Midbrain (tissue), 1 donor: Measurements from ENCODE around the gene GNAS-AS1.

Experiments used
- DNase-seq: peaks from one replicate; lab custom pipeline; 2025; lab: John Stamatoyannopoulos, UW

The GNAS-AS1 gene

DNA sequence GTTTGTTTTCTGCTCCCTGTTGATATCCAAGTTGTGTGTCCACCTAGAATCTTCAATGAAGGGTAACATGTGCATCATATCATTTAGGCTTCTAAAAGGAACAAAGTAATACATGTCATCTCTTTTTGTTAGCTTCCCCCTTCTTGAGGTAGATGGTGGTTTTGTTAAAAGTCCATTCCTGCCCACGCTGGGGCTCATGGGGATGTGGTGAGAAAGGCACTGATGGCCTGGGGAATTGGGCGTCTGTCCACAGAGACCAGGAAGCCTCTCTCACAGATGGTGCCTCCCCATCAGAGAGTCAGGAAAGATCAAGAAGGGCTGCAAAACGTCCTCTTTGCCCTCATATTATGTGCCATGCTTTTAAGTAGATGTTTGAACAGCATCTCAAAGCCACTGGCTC lies 34.3 kb upstream of the GNAS-AS1 start:
- no peak for DNase-seq

DNA sequence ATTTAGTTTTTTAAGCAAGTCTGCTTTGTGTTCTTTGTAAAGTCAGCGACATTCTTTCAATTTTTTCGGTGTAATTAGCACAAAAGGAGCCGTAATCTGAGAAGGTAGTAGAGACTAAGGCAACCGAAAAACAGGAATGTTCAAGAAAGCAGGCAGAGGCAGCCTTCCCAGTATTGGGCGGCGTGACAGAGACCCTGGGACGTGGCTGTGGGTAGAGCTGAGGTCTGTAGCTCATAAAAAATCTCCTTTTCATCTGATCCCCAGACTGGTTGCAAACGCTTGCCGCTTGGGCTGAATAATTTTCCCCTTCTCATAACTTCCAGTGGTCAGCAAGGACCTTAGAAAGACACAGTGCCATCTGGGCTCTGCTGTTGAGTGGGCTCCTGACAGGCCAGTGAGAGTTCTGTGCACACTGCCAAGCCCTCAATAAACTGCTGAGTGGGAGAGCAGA lies 32.6 kb upstream of the GNAS-AS1 start:
- DNase-seq = no peak

DNA sequence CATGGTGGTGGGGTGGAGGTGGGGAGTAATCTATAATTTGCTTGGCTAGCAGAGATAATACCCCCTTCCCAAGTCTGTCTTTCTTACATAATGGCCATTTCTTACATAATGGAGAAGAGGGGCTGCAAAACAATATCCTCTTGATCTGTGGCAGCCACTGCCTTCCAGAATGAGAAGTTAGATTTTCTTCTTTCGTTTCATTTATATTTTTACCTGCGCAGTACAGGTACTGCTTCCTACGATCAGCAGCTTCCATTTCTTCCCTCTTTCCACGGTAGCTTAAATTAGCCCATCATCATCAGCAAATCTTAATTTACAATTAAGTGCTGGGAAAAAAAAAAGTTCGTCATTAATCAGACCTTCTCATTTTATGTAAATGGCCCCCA lies 32.0 kb upstream of the GNAS-AS1 start:
- DNase-seq = no peak

DNA sequence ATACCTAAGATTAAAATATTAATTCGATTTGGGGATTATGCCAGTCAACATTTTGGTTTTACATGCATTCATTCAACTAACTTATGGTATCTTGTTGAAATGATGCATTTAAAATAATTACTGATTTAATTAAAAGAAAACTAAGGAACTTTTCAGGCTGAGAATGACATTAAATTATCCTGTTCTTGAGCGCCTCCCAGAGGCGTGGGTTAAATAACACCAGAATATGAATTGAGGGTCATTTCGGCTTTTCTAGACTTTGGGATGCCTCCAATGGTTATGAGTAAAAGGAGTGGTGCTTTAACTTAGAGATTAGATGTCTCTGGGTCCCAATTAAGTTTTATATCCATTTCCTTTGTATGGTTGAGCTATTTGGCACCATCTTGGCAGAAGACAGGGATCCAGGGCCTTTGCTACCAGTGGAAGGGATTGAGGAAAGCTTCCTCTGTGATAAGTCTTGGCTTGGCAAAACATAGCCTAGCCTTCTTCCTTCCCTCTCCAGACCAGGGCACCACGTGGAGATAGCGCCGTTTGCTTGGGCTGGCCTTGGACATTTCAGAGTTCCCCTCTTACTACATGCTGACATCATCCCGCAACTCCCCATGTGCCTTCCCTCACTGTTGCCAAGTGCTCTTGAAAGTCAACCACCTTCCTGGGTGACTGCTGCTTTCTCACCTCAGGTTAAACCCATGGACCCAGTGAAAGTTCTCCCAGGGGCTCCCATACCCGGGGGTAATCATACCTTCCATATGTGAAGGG lies 30.5 kb upstream of the GNAS-AS1 start:
- no peak for DNase-seq

DNA sequence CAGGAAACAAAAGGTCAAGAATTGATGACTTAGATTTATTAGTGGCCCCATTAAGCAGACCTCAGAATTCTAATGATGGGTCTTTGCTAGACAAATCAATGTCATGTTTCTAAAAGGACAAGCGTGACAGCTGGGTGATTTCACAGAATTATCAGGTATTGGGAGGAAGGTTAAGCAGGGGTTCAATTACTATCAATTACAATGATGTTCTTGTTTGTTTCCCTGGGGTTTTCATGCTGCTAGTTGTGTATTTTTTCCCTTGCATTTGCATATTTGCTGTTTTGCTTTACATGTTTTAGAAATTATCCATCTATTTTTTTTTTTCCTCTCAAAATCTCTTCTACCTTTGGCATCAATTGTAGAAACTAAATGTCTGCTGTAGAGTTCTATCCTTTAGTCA lies 29.7 kb upstream of the GNAS-AS1 start:
- no peak for DNase-seq

DNA sequence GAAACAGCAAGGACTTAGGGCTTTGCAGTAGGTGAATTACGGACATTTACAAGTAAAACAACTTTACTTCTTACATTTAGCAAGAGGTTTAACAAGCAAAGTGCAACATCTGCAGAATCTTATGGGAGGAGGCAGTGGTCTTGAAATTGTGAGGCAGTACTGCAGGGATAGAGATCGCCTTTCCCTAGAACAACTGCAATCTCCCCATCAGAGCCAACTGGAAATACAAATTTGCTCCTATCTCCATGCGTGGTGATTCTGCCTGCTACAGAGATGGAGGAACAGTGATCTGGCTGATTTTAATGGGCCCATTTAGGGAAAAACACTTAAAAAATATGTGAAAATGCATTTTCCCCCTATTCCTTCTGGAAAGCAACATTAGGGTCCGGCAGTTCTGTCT lies 27.7 kb upstream of the GNAS-AS1 start:
- no peak for DNase-seq

DNA sequence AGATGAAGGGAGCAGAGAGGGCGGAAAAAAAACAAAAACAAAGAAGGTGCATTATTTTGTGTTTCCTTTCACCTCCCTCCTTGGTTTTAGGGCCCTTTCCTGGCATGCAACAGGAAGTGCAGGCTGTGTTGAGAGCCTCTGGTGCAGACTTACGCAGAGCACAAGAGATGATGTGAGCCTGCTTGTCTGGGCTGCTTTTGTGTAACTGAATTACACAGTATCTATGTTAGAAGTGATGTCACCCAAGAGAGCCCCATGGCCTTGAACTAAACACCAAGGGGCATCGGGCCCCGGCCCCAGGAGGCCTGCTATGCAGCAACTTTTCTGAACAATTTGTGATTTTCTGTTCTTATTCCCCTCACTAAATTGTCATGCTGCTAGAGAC lies 27.3 kb upstream of the GNAS-AS1 start:
- no peak for DNase-seq

DNA sequence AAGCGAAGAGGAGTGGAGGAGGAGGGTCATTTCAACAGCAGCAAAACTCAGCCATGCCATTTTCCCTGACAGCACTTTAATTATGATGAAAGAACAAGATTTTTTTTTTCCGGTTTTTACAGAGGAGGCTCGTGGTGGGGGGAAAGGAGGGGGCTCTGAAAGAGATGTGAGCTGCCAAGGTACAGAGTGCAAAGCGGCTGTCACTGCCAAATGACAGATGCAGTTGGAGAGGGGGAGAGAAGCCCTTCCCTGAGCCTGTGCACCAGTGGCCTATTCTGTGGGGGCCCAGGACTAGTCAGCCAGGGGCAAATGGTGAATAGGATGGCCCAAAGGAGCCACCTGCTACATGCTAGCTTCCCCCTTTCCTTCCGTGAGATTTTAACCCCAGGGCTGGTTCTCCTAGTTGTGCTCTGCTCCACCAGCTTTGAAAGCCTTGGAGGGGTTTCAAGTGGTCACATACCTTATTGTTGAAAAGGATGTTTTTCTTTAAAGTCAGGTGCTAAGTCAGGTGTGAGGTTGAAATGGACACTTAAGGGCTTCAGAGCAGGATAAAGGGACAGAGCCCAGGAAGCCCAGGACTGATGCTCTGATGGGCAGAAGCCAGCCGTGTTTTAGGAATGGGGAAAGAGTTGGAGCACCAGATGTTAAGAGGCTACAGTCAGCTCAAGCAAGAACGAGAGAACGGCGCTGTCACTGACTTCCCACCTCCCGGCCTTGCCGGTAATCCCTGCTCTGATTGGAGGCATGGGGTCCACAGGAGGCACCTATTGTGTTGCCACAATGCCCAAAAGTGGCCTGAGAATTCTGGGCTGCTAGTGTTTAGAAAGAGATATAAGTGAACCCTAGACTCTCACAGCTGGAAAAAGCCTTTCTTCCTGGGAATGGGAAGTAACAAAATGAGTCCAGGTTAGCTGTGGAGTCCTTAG lies 26.6 kb upstream of the GNAS-AS1 start:
- DNase-seq = no peak

DNA sequence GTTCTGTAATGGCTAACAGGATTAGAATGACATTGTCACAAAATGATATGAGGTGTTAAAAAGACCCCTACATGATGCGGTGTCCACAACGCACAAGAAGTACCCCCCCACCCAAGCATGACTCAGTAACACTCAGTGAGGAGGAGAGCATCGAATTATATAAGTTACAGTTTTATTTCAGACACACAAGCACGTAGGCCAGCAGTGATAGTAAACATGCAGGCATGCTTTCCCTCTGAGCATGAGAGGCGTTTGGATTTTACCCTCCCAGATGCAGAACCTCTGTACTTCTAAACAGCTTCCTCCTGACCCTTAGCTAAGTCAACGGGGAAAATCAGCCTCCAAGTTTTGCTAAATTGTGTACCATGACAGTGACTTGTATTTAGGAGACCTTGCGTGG lies 25.7 kb upstream of the GNAS-AS1 start:
- DNase-seq = no peak

DNA sequence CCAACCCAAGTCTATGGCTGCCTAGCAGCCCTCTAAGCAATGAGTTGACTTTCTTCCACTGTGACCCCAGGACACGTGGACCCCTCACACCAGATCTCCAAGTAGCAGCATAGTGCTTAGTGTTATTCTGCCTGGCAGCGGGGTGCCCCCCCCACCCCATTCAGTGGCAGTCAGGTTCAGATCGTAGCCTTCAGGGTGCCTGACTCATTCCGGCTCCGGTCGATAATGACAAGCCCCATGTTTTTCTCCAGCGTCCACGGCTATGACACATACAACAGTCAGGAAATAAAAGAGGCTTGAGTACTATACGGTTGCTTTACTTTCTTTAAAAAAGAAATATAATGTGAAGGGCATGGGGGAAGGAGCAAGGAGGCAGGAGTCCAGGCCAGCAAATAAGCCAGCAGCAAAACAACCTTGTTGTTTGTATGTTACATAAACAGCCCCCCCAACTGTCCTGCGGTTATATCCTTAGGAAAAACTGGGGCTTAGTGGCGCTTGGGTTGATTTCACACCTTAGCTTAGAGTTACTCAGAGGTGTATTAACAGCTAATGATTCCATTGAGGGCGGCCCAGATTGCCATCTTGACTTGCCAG lies 24.9 kb upstream of the GNAS-AS1 start:
- no peak for DNase-seq

DNA sequence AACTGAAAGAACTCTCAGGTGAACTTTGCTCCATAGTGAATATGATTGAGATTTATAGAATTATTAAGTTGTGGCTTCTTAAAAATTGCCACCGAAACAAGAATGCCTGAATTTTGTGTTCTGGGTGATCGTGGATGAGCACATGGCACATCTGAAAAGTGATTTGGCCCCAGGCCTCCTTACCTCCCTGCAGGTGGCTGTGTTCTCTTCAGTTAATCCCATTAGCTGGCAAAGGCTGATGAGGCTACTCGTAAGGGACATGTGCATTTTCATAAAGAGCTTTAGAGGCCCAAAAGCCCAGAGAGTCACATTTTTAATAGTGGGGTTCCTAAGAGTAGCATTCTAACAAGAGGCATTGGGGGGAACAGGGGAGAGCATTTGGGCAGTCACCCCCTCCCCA lies 24.4 kb upstream of the GNAS-AS1 start:
- DNase-seq = no peak

DNA sequence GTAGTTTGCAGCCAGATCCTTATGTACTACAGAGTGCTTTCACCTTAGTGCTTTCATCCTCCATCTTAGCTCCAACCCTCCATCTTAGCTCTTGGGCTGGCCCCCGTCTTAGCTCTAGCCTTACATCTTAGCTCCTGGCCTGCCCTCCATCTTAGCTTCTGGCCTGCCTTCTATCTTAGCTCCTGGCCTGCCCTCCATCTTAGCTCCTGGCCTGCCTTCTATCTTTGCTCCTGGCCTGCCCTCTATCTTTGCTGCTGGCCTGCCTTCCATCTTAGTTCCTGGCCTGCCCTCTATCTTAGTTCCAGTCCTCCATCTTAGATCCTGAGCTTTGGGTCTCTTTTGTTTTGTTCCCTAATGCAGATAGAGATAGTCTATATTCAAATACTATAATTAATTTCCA lies 23.8 kb upstream of the GNAS-AS1 start:
- DNase-seq = no peak

DNA sequence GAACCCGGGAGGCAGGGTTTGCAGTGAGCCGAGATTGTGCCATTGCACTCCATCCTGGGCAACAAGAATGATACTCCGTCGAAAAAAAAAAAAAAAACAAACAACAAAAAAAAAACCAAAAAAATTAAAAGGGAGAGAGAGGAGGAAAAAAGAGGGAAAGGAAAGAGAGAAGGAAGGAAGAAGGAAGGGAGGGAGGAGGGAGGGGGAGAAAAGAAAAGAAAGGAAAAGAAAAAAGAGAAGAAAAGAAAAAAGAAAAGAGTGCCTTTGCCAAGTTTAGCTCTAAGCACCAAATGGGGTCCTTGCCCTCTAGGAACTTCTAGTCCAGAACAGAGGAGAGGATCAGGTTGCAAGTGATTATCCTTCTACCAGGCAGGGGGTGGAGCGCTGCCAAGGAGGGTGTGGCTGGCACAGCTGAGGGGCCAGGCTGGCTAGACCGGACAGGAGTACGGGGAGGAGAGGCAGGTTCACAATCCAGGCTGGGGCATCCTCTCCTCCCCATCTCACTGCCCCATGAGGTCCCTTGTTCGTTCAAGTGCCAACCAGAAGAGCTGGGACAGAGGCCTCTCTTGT lies 20.9 kb upstream of the GNAS-AS1 start:
- DNase-seq = no peak

DNA sequence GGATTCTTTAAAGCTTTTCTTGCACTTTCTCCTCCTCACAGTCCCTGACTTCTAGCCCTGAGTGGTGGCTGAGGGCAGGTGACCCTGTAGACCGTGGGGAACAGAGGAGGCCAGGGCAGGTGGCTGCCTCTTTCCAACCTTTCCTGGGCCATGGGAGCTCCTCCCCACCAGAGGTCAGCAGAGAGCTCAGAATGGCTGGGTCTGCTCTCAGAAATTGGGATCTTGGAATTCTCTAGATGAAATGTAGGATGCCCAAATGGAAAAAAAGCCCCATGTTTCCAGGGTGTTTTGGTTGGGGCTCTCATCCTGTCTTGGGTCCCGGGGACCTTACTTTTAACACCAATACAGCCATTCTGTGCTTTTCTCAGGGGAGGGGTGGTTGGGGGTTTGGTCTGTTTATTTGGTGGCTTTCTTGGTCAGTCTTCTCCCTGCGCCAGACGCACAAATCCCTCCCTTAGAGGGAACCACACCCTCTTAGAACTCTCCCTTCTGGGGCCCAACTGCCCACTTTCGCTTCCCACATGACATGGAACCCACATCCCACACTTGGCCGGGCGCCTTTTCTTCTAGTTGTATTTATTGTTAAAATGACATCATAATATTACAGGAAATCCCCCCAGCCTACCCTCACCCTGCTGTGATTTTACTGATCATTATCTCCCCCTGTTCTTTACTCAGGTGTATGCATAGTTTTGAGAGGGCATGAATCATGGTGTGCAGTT lies 19.8 kb upstream of the GNAS-AS1 start:
- peak; percentile 66 for DNase-seq

DNA sequence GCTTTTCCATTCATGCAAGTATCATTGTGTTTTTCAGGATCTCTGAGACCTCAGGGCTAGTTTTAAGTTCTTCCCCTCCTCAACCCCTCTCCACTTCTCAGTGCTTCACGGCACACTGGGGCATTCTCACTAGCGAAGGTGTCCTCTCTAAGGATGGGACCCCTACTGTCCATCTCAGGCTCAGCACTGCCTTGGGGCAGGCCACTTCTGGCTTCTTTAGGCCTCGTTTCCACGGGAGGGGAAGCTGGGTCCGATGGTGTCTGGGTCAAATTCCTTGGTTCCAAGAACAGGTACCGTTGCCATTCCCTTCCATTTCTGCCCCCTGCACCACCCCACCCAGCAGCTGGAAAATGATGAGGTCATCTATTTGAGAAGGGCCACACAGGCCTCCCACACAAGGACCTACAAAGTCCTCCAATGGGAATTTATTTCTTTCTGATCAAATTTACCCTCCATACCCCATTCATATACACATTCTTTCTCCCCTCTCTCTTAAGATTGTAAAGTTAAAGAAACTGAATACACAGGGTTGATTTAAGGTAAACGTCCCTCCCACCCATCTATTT lies 19.0 kb upstream of the GNAS-AS1 start:
- DNase-seq = no peak

DNA sequence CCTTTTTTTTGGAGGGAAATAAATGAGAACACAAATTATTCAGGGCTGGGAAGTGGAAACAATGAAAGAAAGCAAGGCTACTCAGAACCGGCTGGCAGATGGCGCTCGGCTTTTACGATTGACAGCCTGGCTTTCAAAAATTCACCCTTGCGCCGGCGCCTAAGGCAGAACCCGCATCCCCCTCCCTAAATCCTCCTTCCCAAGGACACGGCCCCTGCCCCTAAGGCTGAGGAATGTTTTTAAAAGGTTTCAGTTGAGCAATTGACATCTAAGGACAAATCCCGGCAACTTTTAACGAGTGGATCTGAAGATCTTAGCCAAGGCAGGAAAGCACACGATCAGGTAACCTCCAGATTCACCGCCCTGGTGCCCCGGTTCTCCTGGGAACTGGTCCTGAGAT lies 18.1 kb upstream of the GNAS-AS1 start:
- peak; percentile 18 for DNase-seq

DNA sequence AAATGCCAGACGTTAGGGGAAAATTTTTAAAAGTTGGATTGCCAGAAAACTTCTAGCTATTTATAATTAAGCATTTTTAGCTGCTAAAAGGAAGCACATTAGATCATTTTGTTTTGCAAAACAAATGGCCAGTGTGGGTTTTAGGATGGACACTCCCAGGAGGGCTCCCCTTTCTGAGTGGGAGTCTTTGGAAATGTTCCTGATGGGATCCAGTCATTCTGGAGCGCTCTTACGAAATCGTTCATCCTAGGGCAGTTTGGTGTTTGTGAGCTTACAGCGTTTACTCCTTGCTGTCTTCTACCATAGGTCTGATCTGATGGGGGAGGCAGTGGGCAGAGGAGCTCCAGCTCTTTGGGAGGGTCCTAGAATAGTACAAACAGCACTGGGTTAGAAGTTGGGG lies 16.5 kb upstream of the GNAS-AS1 start:
- no peak for DNase-seq

DNA sequence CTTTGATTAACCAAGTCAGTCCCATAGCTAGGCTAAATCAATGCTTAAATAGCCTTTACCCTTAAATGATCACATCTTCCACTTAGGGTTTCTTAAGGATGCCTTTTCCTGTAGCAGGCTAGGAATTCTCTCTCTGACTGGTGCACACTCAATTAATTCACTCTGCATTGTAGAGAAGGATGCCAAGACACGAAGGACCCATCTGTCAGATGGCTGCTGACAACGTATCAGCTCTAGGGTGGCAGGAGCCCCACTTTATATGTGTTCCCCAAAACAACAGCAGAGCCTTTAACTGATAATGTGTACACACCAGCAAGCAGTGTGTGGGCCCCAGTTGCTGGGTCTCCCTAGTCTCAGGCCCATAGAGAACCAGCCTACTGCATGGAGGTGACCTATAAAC lies 15.1 kb upstream of the GNAS-AS1 start:
- no peak for DNase-seq

DNA sequence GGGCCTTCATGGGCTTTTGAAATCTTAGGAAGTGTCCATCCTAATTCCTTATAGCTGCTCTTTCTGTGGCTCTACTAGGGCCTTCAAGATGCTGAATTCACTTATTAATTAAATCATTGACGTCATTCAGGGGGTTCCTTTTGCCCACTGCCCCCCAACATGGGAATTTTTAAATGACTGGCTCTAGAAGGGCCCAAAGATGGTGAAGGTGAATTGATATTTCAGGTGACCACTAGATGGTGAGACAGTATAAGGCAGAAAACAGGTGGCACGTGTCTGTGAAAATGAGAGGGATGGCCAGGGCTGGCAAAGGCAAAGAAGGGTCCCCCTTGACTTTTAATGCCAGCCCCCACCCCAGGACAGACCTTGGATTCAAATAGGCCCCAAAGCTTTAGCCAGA lies 13.6 kb upstream of the GNAS-AS1 start:
- no peak for DNase-seq

DNA sequence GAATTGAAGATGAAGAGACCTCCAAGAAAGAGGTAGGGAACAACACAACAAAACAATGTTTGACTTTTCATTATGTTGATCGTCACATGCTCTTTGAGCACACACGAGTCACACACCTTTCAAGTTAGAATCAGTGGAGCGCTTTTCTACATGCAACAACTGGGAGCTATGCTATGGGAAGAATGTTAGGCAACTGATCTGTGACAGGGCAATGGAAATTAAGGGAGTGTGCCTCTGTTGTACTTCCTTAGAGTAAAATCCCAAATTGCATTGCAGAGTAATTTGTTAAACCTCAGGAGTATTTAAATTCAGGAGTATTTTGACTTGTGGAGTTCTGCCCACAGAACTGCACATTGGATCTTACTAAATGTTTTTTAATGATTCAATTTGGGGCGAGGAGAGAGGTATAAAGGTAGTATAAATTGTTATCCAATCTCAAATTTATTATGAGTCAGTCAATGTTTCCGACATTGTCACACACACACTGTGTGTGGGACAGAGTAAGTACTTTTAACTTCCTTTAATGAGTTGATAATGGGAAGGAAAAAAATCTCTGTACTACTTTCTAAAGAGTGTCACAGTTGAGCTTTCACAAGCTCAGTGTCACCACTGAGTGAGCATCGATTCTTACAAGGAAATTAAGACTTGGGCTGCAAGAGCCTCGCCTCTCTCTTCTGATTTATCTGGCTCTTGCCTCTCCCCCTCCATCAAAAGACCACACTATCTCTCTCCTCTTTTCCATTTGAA lies 12.5 kb upstream of the GNAS-AS1 start:
- no peak for DNase-seq
